Keratinocyte (primary cell): ENCODE results near the gene ATF6.

Experiments used
- CTCF ChIP-seq, 3 experiments: IDR thresholded peaks in 1 of 3; conservative IDR thresholded peaks in 1 of 3; optimal IDR thresholded peaks in 1 of 3; 2 replicates in 2 of 3; 3 replicates in 1 of 3; pipeline versions ENCODE3 to v1.5.1; 2011; ENCODE audit warnings: low read length in 3 of 3, mild to moderate bottlenecking in 3 of 3, moderate library complexity in 2 of 3, control low read depth in 1 of 3, inconsistent platforms in 1 of 3; ENCODE audit not compliant: insufficient read depth in 2 of 3; ENCODE audit errors: extremely low read depth in 1 of 3
- EZH2 ChIP-seq: IDR thresholded peaks from one replicate; pipeline ENCODE4 v1.6.1; 2012; ENCODE audit warnings: inconsistent platforms, mild to moderate bottlenecking, low read length, moderate library complexity

- TF ChIP-seq EZH2 (no peak), CTCF (optimal IDR thresholded peaks at IDR 0.05 in 1 of 3, IDR thresholded peaks at IDR 0.05 in 1 of 3, conservative IDR thresholded peaks at IDR 0.05 in 1 of 3; ENCODE audit: extremely low read depth in 1 of 3, insufficient read depth in 2 of 3, low read length in 3 of 3) (no peak)
Observed at GRCh38 chr1:161848676-161849075, 82.6 kb downstream of the ATF6 start.
